K562 (cell line): ENCODE measurements around the gene SPTA1. TPM values are rescaled to one million over a fixed set of nuclear protein-coding genes. Genes with fewer than 3 reads are reported as not detected.

ENCODE experiments used
- BRCA1 ChIP-seq, 2 experiments: fragments of 450-650 bp in 1 of 2; sonication (generic) in 1 of 2; formaldehyde crosslinking in 1 of 2; IDR thresholded peaks; 2 replicates each; pipeline versions ENCODE4 v1.5.0 to v1.6.1; 2017 to 2020; ENCODE audit warnings: mild to moderate bottlenecking in 1 of 2, missing genetic modification reagents in 1 of 2
- L3MBTL2 ChIP-seq: fragments of 450-650 bp; IDR thresholded peaks from 2 replicates; pipeline ENCODE4 v1.6.1; 2016; ENCODE audit warnings: mild to moderate bottlenecking, moderate library complexity
- TOE1 ChIP-seq, 2 experiments: fragments of 450-650 bp in 1 of 2; sonication (generic) in 1 of 2; formaldehyde crosslinking in 1 of 2; IDR thresholded peaks; 2 replicates each; pipeline versions ENCODE4 v1.7.1 to v1.8.0; 2016 to 2022; ENCODE audit warnings: borderline replicate concordance in 2 of 2, mild to moderate bottlenecking in 2 of 2, antibody characterized with exemption in 1 of 2, inconsistent platforms in 1 of 2, low read depth in 1 of 2, missing genetic modification reagents in 1 of 2, moderate library complexity in 1 of 2
- polyA plus RNA-seq, 8 experiments: library from polyadenylated mRNA; depleted of rRNA in 4 of 8; stranded (reverse) in 5 of 8; unstranded in 3 of 8; fragments of >200 nt; fragmentation: Nextera tagmentation in 2 of 8; fragmentation: Illumina TruSeq in 1 of 8; extraction: Ambion mirVana in 2 of 8; extraction: Trizol in 1 of 8; gene quantifications; 2 replicates each; pipeline versions ENCODE4 v1.2.1 to v1.2.3, GENCODE V29; 2011 to 2014; ENCODE audit warnings: inconsistent platforms in 1 of 8, missing spikeins in 1 of 8
- total RNA-seq, 7 experiments: library from RNA; depleted of rRNA in 6 of 7; stranded (reverse); fragments of >200 nt in 6 of 7; fragmentation: Illumina TruSeq in 2 of 7; extraction: Trizol in 2 of 7; gene quantifications; 2 replicates each; pipeline versions ENCODE4 v1.2.1 to v1.2.3, GENCODE V29; 2011 to 2021; ENCODE audit warnings: low replicate concordance in 1 of 7
- TF ChIP-seq, protein P1 (sequence below): fragments of 450-650 bp; formaldehyde crosslinking; IDR thresholded peaks from 2 replicates; pipeline ENCODE4 v1.4.0; 2020; ENCODE audit warnings: mild to moderate bottlenecking, mixed read lengths
- TF ChIP-seq, protein P2 (sequence below): conservative IDR thresholded peaks from 2 replicates; pipeline ENCODE4 v1.6.1; 2011; ENCODE audit warnings: low read depth, mild to moderate bottlenecking, low read length; ENCODE audit not compliant: control insufficient read depth
- TF ChIP-seq, protein P3 (sequence below): fragments of 450-650 bp; IDR thresholded peaks from 2 replicates; pipeline ENCODE4 v1.6.1; 2018; ENCODE audit warnings: mild to moderate bottlenecking, low read depth; ENCODE audit not compliant: partially characterized antibody
- TF ChIP-seq, protein P4 (sequence below): fragments of 450-650 bp; IDR thresholded peaks from 2 replicates; pipeline ENCODE4 v1.6.1; 2016; ENCODE audit warnings: low read depth

The SPTA1 gene
- total and polyA plus RNA-seq, 9 of the 15 experiments (the other 6 are each of a cell fraction or from before 2014, with no cell fraction given): 11.0 to 62.1 (median 45.9) TPM

DNA sequence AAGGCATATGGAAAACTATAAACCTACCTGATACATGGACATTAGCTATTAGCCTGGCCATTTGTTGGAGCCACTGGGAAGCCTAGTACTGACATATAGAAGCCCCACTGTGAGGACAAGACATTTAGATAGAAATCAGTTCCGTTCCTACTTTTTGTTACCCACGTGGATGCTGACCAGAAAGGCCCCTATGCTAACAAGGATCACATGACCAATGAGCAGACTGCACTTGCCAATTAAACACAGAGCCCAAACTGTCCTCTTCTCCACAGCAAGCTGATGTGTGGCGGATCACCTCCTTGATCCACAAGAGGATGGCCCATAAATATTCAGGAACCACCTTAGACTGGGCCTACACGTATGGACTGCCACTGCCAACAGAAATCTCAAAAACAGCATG is 45.2 kb upstream of the SPTA1 start (continued):
- TF ChIP-seq, protein P1, sequence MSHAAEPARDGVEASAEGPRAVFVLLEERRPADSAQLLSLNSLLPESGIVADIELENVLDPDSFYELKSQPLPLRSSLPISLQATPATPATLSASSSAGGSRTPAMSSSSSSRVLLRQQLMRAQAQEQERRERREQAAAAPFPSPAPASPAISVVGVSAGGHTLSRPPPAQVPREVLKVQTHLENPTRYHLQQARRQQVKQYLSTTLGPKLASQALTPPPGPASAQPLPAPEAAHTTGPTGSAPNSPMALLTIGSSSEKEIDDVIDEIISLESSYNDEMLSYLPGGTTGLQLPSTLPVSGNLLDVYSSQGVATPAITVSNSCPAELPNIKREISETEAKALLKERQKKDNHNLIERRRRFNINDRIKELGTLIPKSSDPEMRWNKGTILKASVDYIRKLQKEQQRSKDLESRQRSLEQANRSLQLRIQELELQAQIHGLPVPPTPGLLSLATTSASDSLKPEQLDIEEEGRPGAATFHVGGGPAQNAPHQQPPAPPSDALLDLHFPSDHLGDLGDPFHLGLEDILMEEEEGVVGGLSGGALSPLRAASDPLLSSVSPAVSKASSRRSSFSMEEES (CRISPR knock-in tag): peak; percentile 81
- TF ChIP-seq, protein P2, sequence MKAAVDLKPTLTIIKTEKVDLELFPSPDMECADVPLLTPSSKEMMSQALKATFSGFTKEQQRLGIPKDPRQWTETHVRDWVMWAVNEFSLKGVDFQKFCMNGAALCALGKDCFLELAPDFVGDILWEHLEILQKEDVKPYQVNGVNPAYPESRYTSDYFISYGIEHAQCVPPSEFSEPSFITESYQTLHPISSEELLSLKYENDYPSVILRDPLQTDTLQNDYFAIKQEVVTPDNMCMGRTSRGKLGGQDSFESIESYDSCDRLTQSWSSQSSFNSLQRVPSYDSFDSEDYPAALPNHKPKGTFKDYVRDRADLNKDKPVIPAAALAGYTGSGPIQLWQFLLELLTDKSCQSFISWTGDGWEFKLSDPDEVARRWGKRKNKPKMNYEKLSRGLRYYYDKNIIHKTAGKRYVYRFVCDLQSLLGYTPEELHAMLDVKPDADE: no peak
- TF ChIP-seq BRCA1 (IDR thresholded peaks at IDR 0.05): no peak
- no peak for TF ChIP-seq BRCA1 (CRISPR knock-in tag; IDR thresholded peaks at IDR 0.05)
- TF ChIP-seq, protein P3, sequence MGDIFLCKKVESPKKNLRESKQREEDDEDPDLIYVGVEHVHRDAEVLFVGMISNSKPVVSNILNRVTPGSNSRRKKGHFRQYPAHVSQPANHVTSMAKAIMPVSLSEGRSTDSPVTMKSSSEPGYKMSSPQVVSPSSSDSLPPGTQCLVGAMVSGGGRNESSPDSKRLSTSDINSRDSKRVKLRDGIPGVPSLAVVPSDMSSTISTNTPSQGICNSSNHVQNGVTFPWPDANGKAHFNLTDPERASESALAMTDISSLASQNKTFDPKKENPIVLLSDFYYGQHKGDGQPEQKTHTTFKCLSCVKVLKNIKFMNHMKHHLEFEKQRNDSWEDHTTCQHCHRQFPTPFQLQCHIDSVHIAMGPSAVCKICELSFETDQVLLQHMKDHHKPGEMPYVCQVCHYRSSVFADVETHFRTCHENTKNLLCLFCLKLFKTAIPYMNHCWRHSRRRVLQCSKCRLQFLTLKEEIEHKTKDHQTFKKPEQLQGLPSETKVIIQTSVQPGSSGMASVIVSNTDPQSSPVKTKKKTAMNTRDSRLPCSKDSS: no peak
- TF ChIP-seq L3MBTL2: peak; percentile 28; the same call in 1 of the 2 replicates
- TF ChIP-seq, protein P4, sequence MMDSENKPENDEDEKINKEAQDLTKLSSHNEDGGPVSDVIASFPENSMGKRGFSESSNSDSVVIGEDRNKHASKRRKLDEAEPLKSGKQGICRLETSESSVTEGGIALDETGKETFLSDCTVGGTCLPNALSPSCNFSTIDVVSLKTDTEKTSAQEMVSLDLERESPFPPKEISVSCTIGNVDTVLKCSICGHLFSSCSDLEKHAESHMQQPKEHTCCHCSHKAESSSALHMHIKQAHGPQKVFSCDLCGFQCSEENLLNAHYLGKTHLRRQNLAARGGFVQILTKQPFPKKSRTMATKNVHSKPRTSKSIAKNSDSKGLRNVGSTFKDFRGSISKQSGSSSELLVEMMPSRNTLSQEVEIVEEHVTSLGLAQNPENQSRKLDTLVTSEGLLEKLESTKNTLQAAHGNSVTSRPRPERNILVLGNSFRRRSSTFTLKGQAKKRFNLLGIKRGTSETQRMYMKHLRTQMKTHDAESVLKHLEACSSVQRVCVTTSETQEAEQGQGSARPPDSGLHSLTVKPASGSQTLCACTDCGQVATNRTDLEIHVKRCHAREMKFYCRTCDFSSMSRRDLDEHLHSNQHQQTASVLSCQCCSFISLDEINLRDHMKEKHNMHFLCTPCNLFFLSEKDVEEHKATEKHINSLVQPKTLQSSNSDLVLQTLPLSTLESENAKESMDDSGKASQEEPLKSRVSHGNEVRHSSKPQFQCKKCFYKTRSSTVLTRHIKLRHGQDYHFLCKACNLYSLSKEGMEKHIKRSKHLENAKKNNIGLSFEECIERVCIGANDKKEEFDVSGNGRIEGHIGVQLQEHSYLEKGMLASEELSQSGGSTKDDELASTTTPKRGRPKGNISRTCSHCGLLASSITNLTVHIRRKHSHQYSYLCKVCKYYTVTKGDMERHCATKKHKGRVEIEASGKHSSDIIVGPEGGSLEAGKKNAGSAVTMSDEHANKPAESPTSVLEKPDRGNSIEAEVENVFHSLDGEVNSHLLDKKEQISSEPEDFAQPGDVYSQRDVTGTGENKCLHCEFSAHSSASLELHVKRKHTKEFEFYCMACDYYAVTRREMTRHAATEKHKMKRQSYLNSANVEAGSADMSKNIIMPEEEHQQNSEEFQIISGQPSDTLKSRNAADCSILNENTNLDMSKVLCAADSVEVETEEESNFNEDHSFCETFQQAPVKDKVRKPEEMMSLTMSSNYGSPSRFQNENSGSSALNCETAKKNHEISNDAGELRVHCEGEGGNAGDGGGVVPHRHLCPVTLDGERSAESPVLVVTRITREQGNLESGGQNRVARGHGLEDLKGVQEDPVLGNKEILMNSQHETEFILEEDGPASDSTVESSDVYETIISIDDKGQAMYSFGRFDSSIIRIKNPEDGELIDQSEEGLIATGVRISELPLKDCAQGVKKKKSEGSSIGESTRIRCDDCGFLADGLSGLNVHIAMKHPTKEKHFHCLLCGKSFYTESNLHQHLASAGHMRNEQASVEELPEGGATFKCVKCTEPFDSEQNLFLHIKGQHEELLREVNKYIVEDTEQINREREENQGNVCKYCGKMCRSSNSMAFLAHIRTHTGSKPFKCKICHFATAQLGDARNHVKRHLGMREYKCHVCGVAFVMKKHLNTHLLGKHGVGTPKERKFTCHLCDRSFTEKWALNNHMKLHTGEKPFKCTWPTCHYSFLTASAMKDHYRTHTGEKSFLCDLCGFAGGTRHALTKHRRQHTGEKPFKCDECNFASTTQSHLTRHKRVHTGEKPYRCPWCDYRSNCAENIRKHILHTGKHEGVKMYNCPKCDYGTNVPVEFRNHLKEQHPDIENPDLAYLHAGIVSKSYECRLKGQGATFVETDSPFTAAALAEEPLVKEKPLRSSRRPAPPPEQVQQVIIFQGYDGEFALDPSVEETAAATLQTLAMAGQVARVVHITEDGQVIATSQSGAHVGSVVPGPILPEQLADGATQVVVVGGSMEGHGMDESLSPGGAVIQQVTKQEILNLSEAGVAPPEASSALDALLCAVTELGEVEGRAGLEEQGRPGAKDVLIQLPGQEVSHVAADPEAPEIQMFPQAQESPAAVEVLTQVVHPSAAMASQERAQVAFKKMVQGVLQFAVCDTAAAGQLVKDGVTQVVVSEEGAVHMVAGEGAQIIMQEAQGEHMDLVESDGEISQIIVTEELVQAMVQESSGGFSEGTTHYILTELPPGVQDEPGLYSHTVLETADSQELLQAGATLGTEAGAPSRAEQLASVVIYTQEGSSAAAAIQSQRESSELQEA: no peak
- TF ChIP-seq TOE1 (IDR thresholded peaks at IDR 0.05; ENCODE audit: borderline replicate concordance): 0 out of 2 replicates have a peak, but pooled peaks have one; percentile 32
- no peak for TF ChIP-seq TOE1 (CRISPR knock-in tag; IDR thresholded peaks at IDR 0.05; ENCODE audit: borderline replicate concordance, low read depth)
